NCI-H1105 treated with DMSO at 0.1 percent for 48 hours (cell line): ENCODE measurements around the gene EHMT1.
"Not testable (repeated sequence)": the region's sequence is repeated elsewhere in the genome, so short reads cannot be mapped to it uniquely, and the experiment has no call there.

Experiments used
- DNase-seq: peaks from one replicate; lab custom pipeline; 2025; lab: John Stamatoyannopoulos, UW

Gene EHMT1

GRCh38 chr9:137590469-137591383 lies 28.1 kb upstream of the EHMT1 start, which contains the start of gene ZMYND19:
Gene ZMYND19, minus strand, starts transcription at chr9:137590512. Its CDS starts 249 bp downstream, at chr9:137590263.
- peak; percentile 83 for DNase-seq

- DNase-seq, result no peak
These were observed 26.0 kb upstream of the EHMT1 start for GRCh38 chr9:137592767-137593166.

- DNase-seq, result no peak
These were observed 25.6 kb upstream of the EHMT1 start for GRCh38 chr9:137593176-137593575.

- DNase-seq, result not testable (repeated sequence)
These were observed 22.2 kb upstream of the EHMT1 start for GRCh38 chr9:137596577-137596976.

DNA sequence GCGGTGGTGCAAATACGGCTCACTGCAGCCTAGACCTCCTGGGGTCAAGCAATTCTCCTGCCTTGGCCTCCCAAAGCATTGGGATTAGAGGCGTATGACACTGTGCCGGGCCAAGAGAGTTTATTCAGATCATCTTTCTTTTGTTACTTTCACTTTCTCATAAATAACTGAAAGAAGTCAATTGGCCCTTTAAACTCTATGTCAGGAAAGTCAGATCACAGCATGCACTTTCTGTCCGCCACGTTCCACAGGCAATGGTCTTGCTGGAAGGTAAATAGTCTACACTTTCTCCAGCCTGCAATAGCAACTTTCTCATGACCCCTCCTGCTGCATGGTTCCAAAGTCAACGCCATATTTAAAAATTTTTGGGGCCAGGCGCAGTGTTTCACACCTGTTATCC lies 19.9 kb upstream of the EHMT1 start:
- no peak for DNase-seq

- DNase-seq, result no peak
These were observed 16.1 kb upstream of the EHMT1 start for GRCh38 chr9:137602661-137603060.

- DNase-seq, result no peak
These were observed 14.9 kb upstream of the EHMT1 start for GRCh38 chr9:137603879-137604278.

GRCh38 chr9:137604345-137605086 lies 14.3 kb upstream of the EHMT1 start:
- DNase-seq, result no peak

DNA sequence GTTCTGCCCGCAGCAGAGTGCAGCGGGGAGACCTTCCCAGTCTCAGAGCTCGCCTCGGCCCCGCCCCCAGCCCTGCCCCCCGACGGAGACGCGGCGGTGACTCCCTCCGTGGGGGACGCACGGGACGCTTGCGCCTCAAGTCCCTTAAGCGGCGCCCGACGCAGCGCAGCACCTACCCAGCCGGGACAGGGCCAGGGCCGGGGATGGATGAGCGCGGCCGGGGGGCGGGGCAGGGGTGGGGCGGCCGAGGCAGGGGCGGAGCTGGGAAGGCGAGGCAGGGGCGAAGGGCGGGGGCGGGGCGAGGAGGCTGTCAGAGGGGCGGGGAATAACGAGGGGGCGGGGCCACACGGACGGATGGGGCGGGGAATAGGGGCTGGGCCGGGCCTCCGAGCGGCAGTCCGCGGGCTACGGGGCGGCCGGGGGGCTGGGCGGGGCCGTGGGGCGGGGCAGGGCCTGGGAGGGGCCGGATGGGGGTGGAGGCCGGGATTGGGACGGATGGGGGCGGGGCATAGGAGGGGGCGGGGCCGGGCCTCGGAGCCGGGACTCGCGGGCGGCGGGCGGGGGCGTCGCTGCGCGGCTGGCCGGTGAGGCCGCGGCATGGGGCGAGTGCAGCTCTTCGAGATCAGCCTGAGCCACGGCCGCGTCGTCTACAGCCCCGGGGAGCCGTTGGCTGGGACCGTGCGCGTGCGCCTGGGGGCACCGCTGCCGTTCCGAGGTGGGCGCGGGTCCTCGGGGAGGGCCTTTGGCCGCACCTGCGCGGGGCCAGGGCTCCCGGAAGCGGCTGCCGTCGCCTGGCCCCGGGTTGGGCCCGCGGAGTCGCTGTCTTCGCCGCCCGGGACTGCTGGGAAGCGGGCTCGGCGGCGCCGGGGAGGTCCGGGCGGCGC lies 13.4 kb upstream of the EHMT1 start, which contains the start of gene ARRDC1:
TSS of gene ARRDC1 (plus strand) at position 566 of the 884 bp plus-strand sequence. CDS start at position 598, 32 bp downstream.
- peak; percentile 66 for DNase-seq

GRCh38 chr9:137606005-137606621 lies 12.7 kb upstream of the EHMT1 start:
- no peak for DNase-seq

DNA sequence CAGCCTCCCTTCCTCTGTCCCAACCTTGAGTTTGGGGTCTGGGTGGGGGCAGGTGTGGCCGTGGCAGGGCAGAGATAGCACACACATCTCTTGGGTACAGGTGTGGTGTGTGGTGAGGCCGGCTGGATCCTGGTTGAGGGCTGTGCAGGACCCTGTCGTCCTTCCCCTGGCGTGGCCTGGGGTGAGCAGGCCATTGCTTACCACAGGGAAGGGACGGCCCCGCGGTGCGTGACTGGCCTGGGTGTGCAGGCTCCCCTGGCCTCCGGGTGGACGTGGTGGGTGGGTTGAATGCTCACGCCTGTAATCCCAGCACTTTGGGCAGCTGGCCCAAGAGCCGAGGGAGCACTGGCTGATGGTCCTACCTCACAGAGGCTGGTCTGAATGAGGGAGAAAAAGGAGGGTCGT lies 12.1 kb upstream of the EHMT1 start:
- DNase-seq, result no peak

DNA sequence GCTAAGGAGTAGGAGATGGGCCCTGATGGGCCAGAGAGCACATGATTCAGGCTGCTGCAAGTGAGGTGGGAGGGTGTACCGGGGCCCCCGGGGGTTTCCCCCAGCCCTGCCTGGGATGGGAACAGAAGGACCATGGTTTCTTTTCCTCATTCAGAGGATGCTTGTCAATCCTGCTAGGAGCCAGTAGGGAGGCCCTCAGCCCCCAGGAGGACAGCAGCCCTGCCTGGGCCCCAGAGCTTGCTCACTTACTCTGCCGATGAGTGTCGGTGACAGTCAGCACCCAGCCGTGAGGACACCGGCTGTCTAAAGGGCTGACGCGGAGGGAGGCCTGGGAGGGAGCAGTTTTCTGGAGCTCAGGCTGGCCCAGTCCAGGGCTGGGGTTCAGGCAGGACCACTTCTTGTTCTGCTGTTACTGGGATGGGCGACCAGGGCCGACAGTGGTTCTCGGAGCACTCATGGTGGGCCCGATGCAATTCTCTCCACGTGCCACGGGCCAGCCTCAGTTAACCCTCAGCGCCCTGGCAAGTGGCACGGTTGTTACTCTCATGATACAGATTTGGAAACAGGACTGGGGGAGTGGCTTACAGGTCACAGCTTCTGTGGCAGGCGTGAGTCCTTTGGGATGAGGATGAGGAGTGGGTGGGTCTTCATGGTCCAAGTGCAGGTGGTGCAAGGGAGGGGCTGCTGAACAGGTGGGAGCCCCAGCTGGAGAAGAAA lies 11.5 kb upstream of the EHMT1 start:
- DNase-seq, result no peak

DNA sequence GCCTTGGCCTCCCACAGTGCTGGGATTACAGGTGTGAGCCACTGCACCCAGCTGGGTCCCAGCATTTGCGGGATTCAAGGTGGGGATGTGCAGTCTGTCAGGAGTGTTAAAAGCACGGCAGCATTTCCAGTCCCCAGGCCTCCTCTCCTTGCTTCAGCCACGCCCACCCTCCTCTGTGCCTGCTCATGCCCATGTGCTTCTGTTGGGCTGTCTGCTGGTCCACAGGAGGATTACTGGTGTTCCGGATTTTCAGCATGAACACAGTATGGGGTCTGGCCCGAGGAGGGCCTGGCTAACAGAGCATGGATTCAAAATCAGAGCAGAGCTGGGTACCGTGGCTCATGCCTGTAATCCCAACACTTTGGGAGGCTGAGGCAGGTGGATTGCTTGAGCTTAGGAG lies 7.9 kb upstream of the EHMT1 start:
- DNase-seq, result no peak

DNA sequence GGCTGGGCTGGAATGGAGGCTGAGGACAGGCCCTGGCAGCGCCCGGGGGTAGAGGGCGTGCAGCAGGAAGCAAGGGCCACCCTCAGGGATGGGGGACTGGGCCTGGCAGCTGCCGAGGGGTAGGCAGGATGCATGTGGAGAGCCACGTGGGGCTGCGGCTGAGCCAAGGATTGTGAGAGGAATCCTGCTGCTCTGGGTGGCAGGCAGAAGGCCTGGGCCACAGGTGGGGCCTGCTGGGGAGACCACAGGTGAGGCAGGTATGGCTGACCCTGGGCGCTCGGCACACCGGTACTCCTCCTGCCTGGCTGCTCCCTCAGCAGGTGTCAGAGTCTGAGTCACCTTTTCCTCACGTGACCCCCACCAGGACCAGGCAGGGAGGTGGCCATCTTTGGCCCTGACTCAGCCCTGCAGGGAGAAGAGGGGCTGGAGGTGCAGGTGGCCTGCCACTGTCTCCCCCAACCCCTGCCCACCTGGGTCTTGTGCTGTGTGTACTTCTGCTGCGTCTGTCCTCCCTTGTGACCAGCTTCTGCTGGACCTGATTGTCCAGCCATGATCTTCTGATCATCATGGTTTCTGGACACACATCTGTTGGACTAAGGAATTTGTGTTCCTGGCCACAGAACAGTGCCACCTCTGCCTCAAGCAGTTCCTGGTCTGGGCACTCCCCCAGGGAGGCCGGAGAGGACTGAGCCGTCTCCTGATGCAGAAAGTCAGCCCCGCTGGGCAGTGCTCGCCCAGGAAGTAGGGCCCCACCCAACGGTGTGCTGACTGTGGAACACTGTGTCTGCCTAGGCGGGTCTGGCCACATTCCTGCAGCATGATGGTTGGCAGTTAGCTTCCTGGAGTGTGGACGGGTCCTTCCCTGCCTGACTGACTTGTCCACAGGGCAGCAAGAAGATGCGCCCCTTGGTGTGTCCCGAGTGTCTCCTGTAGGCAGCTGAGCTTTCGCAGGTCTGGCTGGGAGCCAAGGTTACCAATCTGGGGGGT lies 6.9 kb upstream of the EHMT1 start:
- DNase-seq, result no peak

- DNase-seq, result no peak
These were observed 6.1 kb upstream of the EHMT1 start for GRCh38 chr9:137612741-137613142.

GRCh38 chr9:137613259-137613658 lies 5.5 kb upstream of the EHMT1 start:
- DNase-seq, result no peak

GRCh38 chr9:137613738-137614523 lies 4.9 kb upstream of the EHMT1 start:
- no peak for DNase-seq

DNA sequence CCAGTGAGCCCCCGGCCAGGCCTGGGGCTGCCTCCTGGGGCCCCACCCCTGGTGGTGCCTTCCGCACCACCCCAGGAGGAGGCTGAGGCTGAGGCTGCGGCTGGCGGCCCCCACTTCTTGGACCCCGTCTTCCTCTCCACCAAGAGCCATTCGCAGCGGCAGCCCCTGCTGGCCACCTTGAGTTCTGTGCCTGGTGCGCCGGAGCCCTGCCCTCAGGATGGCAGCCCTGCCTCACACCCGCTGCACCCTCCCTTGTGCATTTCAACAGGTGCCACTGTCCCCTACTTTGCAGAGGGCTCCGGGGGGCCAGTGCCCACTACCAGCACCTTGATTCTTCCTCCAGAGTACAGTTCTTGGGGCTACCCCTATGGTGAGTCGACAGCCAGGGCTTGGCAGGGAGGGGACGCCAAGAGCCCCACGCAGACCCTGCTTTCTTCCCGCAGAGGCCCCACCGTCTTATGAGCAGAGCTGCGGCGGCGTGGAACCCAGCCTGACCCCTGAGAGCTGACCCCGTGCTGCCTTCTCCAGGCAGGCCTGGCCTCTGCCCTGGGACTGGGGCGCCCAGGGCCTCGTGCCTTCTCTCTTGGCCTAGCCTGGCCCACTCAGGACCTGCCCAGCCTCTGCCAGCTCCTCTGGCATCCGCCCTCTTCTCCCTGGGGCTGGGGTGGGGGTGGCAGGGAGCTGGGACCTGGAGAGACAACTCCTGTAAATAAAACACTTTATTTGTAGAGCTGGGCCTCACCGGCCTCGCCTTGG lies 4.0 kb upstream of the EHMT1 start:
- no peak for DNase-seq
